Measurements from ENCODE around the gene BLNK. TPM values are rescaled to one million over a fixed set of nuclear protein-coding genes. Genes with fewer than 3 reads are reported as not detected.
A peak's percentile ranks its signal among the peaks of the same experiment; 100 is the strongest.
"Not testable (repeated sequence)": the region's sequence is repeated elsewhere in the genome, so short reads cannot be mapped to it uniquely, and the experiment has no call there.

The BLNK gene
- total RNA-seq, 1 experiment from 2014 or later = not detected

DNA sequence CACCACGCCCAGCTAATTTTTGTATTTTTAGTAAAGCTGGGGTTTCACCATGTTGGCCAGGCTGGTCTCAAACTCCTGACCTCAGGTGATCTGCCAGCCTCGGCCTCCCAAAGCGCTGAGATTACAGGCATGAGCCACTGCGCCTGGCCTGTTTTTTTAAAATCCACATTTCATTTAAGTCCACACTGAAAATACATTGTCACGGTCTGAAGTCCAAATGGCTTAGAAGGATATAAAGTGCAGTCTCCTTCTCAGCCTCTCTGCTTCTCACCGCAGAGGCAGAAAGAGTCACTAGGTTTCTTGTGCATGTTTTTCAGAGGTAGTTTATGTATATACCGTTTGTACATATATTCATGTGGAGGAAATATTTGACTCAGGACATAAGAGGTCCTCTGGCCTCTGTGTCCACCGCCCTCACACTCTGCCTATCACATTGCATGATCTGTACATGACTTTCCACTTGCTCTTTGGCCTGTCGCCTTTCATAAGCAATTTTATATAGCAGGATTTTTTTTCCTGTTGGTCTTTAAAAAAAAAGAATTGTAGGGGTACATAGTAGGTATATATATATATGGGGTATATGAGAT, 42.9 kb downstream of the BLNK start:
- DNase-seq (ENCODE audit: low read depth) = no peak

DNA sequence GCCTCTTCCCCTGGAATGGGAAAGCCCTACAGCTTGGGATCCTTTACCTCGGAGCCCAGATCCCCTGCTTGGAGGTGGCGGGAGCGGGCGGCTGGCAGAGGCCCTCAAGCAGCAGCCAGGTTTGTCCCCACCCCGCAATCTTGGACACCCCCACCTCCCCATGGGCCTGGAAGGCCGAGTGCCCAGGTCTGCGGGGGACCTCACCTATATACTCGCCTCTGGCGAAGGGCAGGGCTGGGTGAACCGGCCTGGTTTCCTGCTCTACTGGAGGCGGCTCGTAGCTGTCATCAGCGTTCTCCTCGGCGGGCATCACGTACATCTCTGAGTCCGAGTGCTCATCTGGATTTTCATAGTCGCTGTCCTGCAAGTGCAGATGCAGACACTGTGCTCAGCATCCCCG, 44.2 kb downstream of the BLNK start:
- DNase-seq (ENCODE audit: low read depth) = no peak

DNA sequence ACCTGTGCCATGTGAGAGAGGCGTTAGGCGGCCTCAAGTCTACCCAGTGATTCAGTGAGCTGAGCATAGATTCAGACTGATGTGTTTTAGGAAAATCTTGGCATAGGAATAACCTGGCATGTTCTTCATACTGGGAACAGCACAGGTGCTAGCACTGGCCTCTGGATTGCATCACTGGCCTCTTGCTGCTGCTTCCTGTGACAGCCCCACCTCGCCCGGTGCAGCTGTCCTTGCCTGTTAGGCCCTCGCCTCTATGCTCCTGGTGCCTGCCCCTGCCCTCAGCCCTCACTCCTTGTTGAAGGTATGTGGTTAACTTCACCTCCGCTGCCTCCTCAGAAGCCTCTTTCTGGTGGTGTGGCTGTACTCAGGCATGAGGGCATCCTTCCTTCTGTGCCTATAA, 46.2 kb downstream of the BLNK start:
- DNase-seq (ENCODE audit: low read depth) = peak; percentile 33

DNA sequence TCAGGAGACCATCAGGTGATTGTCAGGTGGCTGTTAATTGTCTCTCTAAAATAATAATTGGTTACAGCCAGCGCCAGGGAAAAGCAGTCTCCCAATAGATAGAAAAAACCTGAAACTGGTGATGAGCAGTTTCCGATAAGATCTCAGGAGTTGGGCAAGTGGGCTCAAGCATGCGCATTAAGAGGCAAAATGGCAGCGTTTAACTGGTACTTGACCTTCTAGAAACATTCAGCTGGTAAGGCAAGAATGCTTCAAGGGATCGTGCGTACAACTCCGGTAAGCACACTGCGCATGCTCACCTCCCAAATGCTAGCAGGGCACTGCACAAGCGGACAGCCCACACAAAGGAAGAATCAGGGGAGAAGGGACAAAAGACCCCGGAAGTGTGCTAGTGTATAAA, 48.5 kb downstream of the BLNK start:
- DNase-seq (ENCODE audit: low read depth) = no peak

DNA sequence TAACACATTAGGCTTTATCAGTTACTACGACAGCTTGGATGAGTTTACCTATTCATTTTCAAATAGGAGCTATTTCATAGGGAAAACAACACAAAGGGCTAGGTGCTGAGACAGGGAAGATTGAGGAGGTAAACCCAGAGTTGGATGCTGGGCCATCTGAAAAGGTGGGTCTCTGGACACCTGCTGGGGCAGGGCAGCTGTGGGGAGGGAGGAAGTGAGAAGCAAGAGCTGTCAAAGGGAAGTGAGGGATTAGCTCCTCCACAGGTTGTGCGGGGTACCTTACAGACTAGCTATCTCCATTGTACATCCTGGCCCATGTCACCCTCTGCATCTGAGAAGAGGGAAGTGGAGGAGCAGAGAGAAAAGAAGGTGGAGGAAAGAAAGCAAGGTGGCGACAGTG, 48.9 kb downstream of the BLNK start:
- no peak for DNase-seq (ENCODE audit: low read depth)

DNA sequence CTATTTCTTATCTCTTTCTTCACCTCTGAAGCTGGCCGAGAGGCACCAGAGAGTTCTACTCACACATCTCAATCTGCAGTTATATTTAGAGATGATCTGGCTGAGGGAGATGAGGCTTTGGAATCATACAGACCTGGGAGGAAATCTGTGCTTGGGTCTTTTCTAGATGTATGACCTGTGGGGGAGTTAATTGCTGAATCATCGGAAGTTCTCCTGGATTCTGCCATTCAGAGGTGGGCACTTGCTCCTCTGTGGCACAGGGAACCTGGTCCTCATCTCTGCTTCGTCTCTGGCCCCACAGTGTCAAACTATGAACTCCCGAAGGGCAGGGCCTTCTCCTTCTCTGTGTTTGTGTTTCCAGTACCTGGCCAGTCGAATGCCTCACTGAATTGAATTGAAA, 52.5 kb downstream of the BLNK start:
- no peak for DNase-seq (ENCODE audit: low read depth)

DNA sequence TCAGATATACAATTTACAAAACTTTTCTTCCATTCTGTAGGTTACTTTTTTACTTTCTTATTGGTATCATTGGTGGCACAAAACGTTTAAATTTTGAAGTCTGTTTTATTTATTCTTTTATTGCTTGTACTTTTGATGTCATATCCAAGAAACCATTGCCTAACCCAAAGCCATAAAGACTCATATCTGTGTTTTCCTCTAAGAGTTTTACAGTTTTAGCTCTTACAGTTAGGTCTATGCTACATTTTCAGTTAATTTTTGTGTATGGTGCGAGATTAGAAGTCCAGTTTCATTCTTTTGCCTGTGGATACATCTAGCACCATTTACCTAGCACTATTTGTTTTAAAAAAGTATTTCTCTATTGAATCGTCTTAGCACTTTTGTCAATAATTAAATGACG, 53.7 kb downstream of the BLNK start:
- no peak for DNase-seq (ENCODE audit: low read depth)

DNA sequence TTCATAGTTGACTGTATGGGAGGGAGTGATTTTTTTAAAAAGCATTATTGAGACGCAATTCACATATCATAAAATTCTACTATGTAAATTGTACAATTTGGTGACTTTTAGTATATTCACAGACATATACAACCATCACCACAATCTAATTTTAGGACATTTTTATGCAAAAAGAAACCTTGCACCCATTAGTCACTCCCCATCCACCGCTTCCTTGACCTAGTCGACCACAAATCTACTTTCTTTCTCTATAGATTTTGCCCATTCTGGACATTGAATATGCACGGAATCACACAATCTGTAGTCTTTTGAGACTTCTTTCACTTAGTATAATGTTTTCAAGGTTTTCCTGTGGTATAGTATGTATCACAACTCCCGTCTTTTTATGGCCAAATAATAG, 54.6 kb downstream of the BLNK start:
- DNase-seq (ENCODE audit: low read depth) = peak; percentile 1

DNA sequence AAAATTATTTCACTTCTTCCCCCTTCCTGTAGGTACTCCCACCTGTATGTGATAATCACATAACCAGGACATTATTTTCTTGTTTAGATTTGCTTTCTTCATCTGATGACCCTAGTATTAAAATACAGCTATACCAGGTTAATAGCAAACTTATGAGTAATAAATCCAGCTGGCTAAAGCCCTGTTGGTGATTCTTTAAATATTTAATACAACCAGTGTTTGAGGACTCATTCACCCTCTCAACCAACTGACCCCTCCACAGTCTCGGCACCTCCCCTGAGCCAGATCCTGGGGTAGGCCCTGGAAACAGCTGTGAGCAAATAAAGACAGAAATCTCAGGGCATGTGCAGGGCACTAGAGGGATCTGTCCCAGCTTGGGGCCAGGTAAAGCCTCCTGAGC, 58.5 kb downstream of the BLNK start:
- DNase-seq (ENCODE audit: low read depth) = no peak

DNA sequence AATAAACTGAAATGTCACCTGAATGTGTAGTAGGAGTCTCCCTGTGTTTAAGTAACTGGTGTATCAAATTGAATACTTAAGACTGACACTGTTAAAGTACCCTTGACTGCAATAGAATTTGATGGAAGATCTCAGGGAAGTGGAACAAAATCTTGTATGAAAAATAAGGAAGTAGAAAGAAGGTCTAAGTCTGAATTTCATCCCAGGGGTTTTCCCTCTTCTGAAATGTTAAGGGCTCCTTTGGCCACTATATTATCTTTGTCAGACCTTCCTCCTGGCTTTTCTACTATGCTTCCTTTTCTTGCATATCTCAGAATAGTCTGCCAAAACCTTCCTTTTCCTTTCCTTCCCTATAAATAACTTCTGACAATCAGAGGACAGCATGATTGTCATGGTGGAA, 59.6 kb downstream of the BLNK start:
- no peak for DNase-seq (ENCODE audit: low read depth)

DNA sequence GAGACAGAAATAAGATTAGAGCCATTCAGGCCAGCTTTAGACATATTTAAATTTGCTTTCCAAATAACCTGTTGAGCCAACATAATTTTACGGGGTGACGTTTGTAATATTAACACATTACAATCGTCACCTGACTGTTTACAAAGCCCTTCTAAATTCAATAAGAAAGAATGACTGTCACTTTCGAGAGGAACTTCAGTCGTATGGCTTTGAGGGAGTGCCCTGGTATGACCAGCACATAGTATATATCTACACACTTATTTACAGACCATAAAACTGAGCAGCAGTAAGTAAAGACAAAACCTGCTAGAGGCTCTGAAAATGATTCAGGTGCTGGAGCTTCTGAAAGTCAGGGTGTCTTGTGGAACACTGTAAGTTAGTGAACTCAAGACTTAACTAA, 62.4 kb downstream of the BLNK start:
- no peak for DNase-seq (ENCODE audit: low read depth)

DNA sequence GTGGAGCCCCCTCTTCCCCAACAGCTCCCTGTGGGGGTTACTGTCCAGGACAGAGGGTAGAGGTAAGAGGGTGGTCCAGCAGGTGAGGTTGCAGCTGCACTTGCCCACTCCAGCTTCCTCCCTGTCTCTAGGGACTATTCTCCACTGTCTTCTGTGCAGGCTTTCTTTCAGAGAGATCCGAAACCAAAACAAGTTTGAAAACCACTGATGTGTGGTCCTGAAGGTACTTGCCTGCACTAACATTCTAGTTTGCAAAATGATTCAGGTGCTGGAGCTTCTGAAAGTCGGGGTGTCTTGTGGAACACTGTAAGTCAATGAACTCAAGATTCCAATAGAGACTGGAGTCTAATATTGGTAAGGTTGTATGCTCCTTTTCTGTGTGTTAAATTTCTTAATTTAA, 63.1 kb downstream of the BLNK start:
- no peak for DNase-seq (ENCODE audit: low read depth)

DNA sequence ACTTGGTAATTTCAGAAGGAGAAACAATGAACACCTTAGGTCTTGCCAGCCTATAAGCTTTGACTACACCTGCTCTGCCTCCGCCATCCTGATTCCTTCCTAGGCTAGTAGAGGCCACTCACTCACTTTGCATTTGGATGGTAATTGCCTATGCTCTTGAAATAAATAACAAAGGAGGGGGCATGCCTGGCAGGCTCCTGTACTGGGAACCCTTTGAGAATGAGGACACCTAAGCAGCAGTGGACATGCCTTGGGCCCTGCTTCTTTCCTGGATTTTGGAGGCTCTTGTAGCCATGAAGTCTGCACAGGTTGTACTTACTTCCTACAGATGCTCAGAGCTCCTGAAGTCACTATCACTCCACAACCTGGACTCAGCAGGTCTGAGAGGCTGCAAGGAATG, 65.8 kb downstream of the BLNK start:
- no peak for DNase-seq (ENCODE audit: low read depth)

DNA sequence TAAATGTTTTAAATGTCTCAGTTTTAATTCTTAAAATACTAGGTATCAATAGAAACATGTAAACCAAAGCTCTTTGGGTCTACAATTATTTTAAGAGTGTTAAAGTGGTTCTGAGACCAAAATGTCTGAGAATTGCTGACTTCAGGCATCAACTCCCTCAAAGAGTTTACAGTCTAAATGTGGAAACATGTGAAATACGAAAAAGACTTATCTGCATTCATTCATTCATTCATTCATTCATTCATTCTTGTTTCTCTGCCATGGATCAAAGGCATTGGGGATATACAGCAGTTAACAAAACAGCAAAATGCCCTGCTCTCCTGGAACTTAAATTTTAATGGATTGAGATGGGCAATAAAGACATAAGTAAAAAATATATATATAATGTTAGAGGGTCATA, 69.8 kb downstream of the BLNK start:
- DNase-seq (ENCODE audit: low read depth) = no peak

DNA sequence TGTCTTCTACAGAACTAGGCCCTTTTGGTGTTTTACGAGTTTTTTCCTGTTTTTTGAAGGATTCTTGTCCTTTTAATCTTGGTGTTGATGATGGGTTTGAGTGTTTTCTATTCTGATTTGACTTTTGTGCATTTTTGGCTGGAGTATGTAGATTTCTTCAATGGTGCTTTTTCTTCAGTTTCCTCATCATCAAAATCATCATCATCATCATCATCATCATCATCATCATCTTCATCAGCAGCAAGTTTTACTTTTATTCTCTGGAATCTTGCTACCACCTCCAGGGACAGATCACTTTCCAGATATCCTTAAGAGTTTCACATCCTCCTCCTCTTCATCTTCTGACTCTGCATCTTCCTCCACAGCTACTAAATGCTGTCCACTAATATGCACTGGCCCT, 81.9 kb downstream of the BLNK start:
- DNase-seq (ENCODE audit: low read depth) = not testable (repeated sequence)

DNA sequence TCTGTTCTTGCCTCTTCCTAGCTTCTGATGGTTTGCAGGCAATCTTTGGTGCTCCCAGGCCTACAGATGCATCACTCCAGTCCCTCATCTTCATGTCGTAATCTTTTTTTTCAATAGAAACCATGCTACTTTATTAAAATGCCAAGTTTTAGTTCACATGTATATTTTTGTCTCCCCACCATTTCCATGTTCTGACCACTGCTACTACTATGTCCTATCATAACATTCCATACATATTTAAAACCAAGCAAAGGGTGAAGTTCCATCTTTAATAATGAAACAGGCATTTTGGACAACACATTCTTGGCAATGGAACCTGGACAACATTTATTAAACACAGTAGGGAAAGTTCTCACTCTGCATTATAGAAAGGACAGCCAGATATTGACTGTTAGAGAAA, 82.5 kb downstream of the BLNK start:
- peak; percentile 17 for DNase-seq (ENCODE audit: low read depth)

DNA sequence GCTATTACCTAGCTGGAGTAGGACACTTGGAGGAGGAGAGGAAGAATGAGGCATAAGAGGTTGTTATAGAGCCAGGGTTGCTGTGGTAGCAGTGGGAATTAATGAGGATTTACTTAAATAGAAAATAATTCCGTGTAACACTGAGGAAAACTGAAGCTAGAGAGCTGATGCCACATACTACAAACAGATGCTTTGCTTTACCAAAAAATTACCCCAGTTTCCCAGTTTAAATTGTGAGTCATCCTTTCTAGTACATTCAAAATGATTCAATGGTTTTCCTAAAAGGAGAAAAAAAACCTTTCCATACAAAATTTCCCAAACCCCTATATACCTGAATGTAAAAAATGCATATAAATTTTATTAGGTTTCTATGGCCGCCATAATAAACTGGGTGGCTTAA, 82.9 kb downstream of the BLNK start:
- peak; percentile 22 for DNase-seq (ENCODE audit: low read depth)

DNA sequence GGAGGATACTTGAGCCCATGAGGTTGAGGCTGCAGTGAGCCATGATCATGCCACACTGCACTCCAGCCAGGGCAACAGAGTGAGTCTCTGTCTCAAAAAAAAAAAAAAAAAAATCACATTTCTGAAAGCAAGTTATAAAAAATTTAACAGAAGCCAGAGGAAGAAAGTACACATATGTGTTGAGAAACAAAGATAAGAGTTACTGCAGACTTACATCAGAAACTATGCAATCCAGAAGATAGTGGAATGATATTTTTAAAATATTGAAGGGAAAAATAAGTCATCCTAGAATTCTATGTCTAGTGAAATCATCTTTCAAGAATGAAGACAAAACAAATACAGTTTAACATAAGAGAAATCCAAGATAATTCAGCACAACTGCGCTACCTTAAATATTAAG, 94.4 kb downstream of the BLNK start:
- no peak for DNase-seq (ENCODE audit: low read depth)

DNA sequence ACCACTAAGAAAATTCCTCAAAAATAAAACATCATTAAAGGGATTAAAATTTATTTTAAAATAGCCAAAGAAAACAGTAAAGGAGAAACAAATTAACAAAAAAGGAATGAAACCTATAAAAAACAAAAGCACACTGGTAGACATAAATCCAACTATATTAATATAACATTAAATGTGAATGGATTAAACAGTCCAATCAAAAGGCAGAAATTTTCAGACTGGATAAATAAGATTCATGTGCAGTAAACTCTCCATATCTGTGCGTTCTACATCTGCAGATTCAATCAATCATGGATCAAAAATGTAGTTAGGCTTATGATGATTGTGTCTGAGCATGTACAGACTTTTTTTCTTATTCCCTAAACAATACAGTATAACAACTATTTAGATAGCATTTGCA, 98.7 kb downstream of the BLNK start:
- DNase-seq (ENCODE audit: low read depth) = no peak

DNA sequence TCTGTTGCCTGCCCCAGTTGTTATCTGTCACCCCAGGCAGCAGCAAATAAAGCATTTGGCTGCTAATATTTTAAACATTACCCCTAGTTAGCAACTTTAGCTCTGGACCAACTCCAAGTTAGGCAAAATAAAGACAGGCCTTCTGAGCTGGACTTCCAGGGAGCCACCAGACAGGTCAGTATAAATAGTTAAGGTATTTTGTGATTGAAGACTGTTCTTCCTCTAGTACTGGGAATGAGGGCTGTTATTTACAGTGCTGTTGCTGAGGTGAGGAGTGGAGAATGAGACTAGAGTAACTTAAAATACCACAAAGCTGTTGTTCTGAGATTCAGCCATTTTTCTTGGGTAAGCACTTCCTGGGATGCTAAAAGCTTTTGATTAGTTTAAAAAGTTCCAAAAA, 101.1 kb downstream of the BLNK start:
- DNase-seq (ENCODE audit: low read depth) = no peak

DNA sequence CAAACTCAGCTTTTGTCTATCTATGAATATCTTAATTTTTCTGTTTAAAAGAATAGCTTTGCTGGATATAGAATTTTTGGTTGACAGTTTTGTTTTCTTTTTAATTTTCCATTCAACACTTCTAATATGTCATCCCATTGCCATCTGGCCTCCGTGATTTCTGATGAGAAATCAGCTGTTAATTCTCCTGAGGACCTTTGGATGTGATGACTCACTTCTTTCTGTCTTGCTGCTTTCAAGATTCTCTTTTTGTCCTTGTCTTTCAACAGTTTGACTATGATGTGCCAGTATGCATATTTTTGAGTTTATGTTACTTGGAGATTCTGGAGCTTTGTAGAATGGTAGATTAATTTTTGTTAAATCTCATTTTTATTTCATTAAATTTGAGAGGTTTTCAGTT, 102.8 kb downstream of the BLNK start:
- DNase-seq (ENCODE audit: low read depth) = peak; percentile 50

DNA sequence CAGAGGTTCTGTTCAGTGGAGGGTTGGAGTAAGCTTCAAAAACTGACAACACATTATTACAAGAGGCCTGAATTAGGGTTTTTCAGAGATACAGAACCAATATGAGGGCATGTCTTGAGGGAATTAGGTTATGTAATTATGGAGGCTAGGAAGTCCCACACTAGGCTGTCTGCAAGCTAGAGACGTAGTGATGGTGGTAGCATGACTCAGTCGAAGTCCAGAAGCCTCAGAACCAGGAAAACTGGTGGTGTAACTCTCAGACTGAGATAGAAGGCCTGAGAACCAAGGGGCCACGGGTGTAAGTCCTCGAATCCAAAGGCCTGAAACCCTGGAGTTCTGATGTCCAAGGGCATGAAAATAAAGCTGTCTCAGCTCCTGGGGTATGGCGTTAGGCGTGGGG, 105.6 kb downstream of the BLNK start:
- DNase-seq (ENCODE audit: low read depth) = no peak

DNA sequence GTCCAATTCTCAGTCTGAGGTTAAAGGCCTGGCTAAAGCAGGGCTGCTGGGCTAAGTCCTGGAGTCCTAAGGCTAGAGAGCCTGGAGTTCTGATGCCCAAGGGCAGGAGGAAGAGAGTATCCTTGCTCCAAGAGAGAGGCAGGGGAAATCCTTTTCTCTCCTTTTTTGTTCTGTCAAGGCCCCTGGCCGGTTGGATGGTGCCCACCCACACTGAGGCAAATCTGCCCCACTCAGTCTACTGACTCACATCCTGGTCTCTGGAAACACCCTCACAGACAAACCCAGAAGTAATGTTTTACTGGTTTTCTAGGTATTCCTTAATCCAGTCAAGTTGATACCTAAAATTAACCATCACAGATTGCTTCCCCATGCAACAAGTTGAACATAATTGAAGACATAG, 118.3 kb downstream of the BLNK start:
- no peak for DNase-seq (ENCODE audit: low read depth)

DNA sequence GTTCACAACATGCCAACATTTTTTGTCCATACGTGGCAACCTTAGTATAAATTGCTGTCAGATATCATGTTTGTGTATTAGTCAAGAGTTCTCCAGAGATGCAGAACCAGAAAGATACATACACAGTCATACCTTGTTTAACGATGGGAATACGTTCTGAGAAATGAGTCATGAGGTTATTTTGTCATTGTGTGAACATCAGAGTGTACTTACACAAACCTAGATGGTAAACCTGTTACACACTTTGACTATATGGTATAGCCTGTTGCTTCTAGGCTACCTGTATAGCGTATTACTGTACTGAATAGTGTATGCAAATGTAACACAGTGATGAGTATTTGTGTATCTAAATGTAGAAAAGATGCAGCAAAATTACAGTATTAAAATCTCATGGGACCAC, 118.9 kb downstream of the BLNK start:
- no peak for DNase-seq (ENCODE audit: low read depth)

Data from LHCN-M2 (cell line).